HG03196 (cell line): ENCODE measurements around the gene PPP2R2C.

Source experiments
- ATAC-seq: cut with Tn5 transposase; IDR thresholded peaks from one replicate; pipeline ENCODE4 v1.9.1; 2021; ENCODE audit not compliant: unreplicated experiment

PPP2R2C gene

GRCh38 chr4:6332669-6333050 is 139.8 kb downstream of the PPP2R2C start:
- no peak for ATAC-seq

- no peak for ATAC-seq
These were observed 140.3 kb downstream of the PPP2R2C start for GRCh38 chr4:6332042-6332668.

- ATAC-seq = no peak
These were observed 140.9 kb downstream of the PPP2R2C start for GRCh38 chr4:6331468-6331867.

GRCh38 chr4:6331018-6331417 is 141.4 kb downstream of the PPP2R2C start:
- no peak for ATAC-seq

GRCh38 chr4:6330384-6330767 is 142.0 kb downstream of the PPP2R2C start:
- no peak for ATAC-seq

- ATAC-seq = no peak
These were observed 142.7 kb downstream of the PPP2R2C start for GRCh38 chr4:6329478-6330383.

GRCh38 chr4:6328526-6328925 is 143.9 kb downstream of the PPP2R2C start:
- no peak for ATAC-seq

GRCh38 chr4:6327220-6327917 is 145.0 kb downstream of the PPP2R2C start:
- peak; percentile 57 for ATAC-seq

- no peak for ATAC-seq
These were observed 145.9 kb downstream of the PPP2R2C start for GRCh38 chr4:6326312-6327060.

GRCh38 chr4:6325788-6326290 is 146.6 kb downstream of the PPP2R2C start:
- no peak for ATAC-seq

- no peak for ATAC-seq
These were observed 147.2 kb downstream of the PPP2R2C start for GRCh38 chr4:6324999-6325787.

- ATAC-seq = no peak
These were observed 147.9 kb downstream of the PPP2R2C start for GRCh38 chr4:6324461-6324998.

GRCh38 chr4:6322761-6323566 is 149.4 kb downstream of the PPP2R2C start:
- ATAC-seq = no peak

- ATAC-seq = no peak
These were observed 150.2 kb downstream of the PPP2R2C start for GRCh38 chr4:6322067-6322760.

GRCh38 chr4:6321361-6321760 is 151.1 kb downstream of the PPP2R2C start:
- no peak for ATAC-seq

GRCh38 chr4:6320663-6321062 is 151.8 kb downstream of the PPP2R2C start:
- ATAC-seq = no peak

- ATAC-seq = no peak
These were observed 152.8 kb downstream of the PPP2R2C start for GRCh38 chr4:6319530-6320150.

- ATAC-seq = no peak
These were observed 154.2 kb downstream of the PPP2R2C start for GRCh38 chr4:6318206-6318605.
